Uterus (tissue), 4 donors: Measurements from ENCODE around the gene CALN1. TPM values are rescaled to one million over a fixed set of nuclear protein-coding genes. Genes with fewer than 3 reads are reported as not detected.

Experiments
- DNase-seq, 2 donors: peaks; one replicate each; pipeline ENCODE4 v3.0.0-alpha.2; 2019 to 2020
- H3K27ac ChIP-seq, 2 donors: fragments of 200-600 bp; sonication (generic); 1 replicate in 1 of 2; 2 replicates in 1 of 2; pipeline ENCODE4 v1.5.1; 2016 to 2018
- H3K27me3 ChIP-seq, 2 donors: fragments of 200-600 bp; sonication (generic); one replicate each; pipeline ENCODE4 v1.5.1; 2018 to 2019; ENCODE audit warnings: control low read depth in 1 of 2
- H3K36me3 ChIP-seq, 2 donors: fragments of 200-600 bp; sonication (generic); one replicate each; pipeline ENCODE4 v1.5.1; 2019; ENCODE audit warnings: control low read depth in 1 of 2
- H3K4me1 ChIP-seq, 2 donors: fragments of 200-600 bp; sonication (generic); one replicate each; pipeline ENCODE4 v1.5.1; 2018 to 2019; ENCODE audit warnings: control low read depth in 1 of 2
- H3K4me3 ChIP-seq, 2 donors: fragments of 200-600 bp; sonication (generic); 1 replicate in 1 of 2; 2 replicates in 1 of 2; pipeline ENCODE4 v1.5.1; 2018 to 2019; ENCODE audit warnings: mild to moderate bottlenecking in 1 of 2
- H3K9me3 ChIP-seq, 2 donors: fragments of 200-600 bp; sonication (generic); one replicate each; pipeline ENCODE4 v1.5.1; 2019; ENCODE audit warnings: control low read depth in 1 of 2
- CTCF ChIP-seq, 4 experiments: fragments of 200-600 bp in 2 of 4; fragments of 450-650 bp in 2 of 4; sonication (generic) in 2 of 4; IDR thresholded peaks; one replicate each; pipeline ENCODE4 v1.5.1; 2016 to 2019; ENCODE audit warnings: antibody characterized with exemption in 4 of 4, mild to moderate bottlenecking in 2 of 4, moderate library complexity in 1 of 4
- POLR2A ChIP-seq, 2 donors: fragments of 450-650 bp; IDR thresholded peaks; one replicate each; pipeline ENCODE4 v1.6.1; 2016; ENCODE audit warnings: antibody characterized with exemption in 2 of 2, mild to moderate bottlenecking in 1 of 2, moderate library complexity in 1 of 2
- intact Hi-C: fragments of 100-400 bp; cut with DNase I; formaldehyde crosslinking; loops from one replicate; pipeline ENCODE4 v1.15.1; 2023; ENCODE audit warnings: low total_unique reads
- total RNA-seq, 4 donors: library from RNA; depleted of rRNA in 3 of 4; stranded (reverse); fragments of >200 nt in 3 of 4; gene quantifications; one replicate each; pipeline versions ENCODE4 v1.1.0 to v1.2.4, GENCODE V29; 2014 to 2023
- donor health status: DM: yes; HTN: yes; CAD: no.

The CALN1 gene
- total RNA-seq, 4 donors from 2014 or later = 0.49 to 2.3 (median 1.5) TPM; not detected in 1

- H3K4me3 ChIP-seq = no peak overlapping the region
- no peak for DNase-seq
- H3K4me1 ChIP-seq = no peaks in the 10 kb centered on the region
- intact Hi-C loops = no loop called here
- no peaks in the 10 kb centered on the region for H3K36me3 ChIP-seq
- H3K27ac ChIP-seq = no peak overlapping the region
- no peaks in the 10 kb centered on the region for H3K27me3 ChIP-seq
- TF ChIP-seq CTCF (IDR thresholded peaks at IDR 0.05) = no peak
- no peaks in the 10 kb centered on the region for H3K9me3 ChIP-seq
These were observed 78.1 kb downstream of the CALN1 start for GRCh38 chr7:72334066-72334465.

- Histone ChIP-seq H3K36me3 (no peaks in the 10 kb centered on the region), H3K4me1 (no peaks in the 10 kb centered on the region), H3K27ac (no peak overlapping the region), H3K9me3 (no peaks in the 10 kb centered on the region), H3K4me3 (no peak overlapping the region), H3K27me3 (no peaks in the 10 kb centered on the region)
- TF ChIP-seq POLR2A (IDR thresholded peaks at IDR 0.05) (no peak), CTCF (IDR thresholded peaks at IDR 0.05) (no peak)
- no peak for DNase-seq
- intact Hi-C loops = no loop called here
These were observed 85.3 kb downstream of the CALN1 start for GRCh38 chr7:72326811-72327210.

- intact Hi-C loops = no loop called here
- Histone ChIP-seq H3K9me3 (no peaks in the 10 kb centered on the region), H3K27me3 (no peaks in the 10 kb centered on the region), H3K27ac (no peak overlapping the region), H3K4me1 (no peaks in the 10 kb centered on the region), H3K36me3 (no peaks in the 10 kb centered on the region), H3K4me3 (no peak overlapping the region)
- TF ChIP-seq POLR2A (IDR thresholded peaks at IDR 0.05) (no peak), CTCF (IDR thresholded peaks at IDR 0.05) (no peak)
- DNase-seq = no peak
These were observed 85.8 kb downstream of the CALN1 start for GRCh38 chr7:72326365-72326764.

GRCh38 chr7:72325561-72325960 is 86.6 kb downstream of the CALN1 start:
- H3K9me3 ChIP-seq = no peaks in the 10 kb centered on the region
- no peak overlapping the region for H3K4me3 ChIP-seq
- no peak overlapping the region for H3K27ac ChIP-seq
- H3K4me1 ChIP-seq = no peaks in the 10 kb centered on the region
- intact Hi-C loops = no loop called here
- no peak for DNase-seq
- no peak for TF ChIP-seq CTCF (IDR thresholded peaks at IDR 0.05)
- TF ChIP-seq POLR2A (IDR thresholded peaks at IDR 0.05) = no peak
- no peaks in the 10 kb centered on the region for H3K27me3 ChIP-seq
- H3K36me3 ChIP-seq = no peaks in the 10 kb centered on the region

GRCh38 chr7:72321637-72322036 is 90.5 kb downstream of the CALN1 start:
- intact Hi-C loops = no loop called here
- TF ChIP-seq CTCF (IDR thresholded peaks at IDR 0.05) = no peak
- TF ChIP-seq POLR2A (IDR thresholded peaks at IDR 0.05) = no peak
- Histone ChIP-seq H3K27ac (no peak overlapping the region), H3K9me3 (no peaks in the 10 kb centered on the region), H3K4me1 (no peaks in the 10 kb centered on the region), H3K27me3 (no peaks in the 10 kb centered on the region), H3K4me3 (no peak overlapping the region), H3K36me3 (no peaks in the 10 kb centered on the region)
- no peak for DNase-seq
